ENCODE results near the gene HOXC10. TPM values are rescaled to one million over a fixed set of nuclear protein-coding genes. Genes with fewer than 3 reads are reported as not detected.

HOXC10 gene
- total RNA-seq, 4 donors from 2014 or later = 23.9 to 48.3 (median 40.3) TPM

- no peaks in the 10 kb centered on the region for H3K9me3 ChIP-seq
- intact Hi-C loops (cut with DNase I; ENCODE audit: low total_unique reads) = no loop called here
- ATAC-seq = no peak
- no peaks in the 10 kb centered on the region for H3K36me3 ChIP-seq
- in situ Hi-C loops (cut with MboI; ENCODE audit: low sequenced_read_pairs in 4 of 4) = no loop called here
- no peaks in the 10 kb centered on the region for H3K4me1 ChIP-seq
- no peak overlapping the region for H3K27ac ChIP-seq
- H3K4me3 ChIP-seq = no peak overlapping the region
- peaks cover 92 to 100% (median 92%) of the 10 kb centered on the region in 3 donors for H3K27me3 ChIP-seq
- TF ChIP-seq POLR2A (IDR thresholded peaks at IDR 0.05) = no peak
- no peak for TF ChIP-seq CTCF (IDR thresholded peaks at IDR 0.05 in 4 of 5, conservative IDR thresholded peaks at IDR 0.05 in 1 of 5)
- DNase-seq = no peak
These were observed 28.6 kb upstream of the HOXC10 start for GRCh38 chr12:53956251-53956887.

GRCh38 chr12:53956914-53957536, 27.9 kb upstream of the HOXC10 start:
- H3K4me3 ChIP-seq = no peak overlapping the region
- intact Hi-C loops (cut with DNase I; ENCODE audit: low total_unique reads) = no loop called here
- in situ Hi-C loops (cut with MboI; ENCODE audit: low sequenced_read_pairs in 4 of 4) = no loop called here
- H3K9me3 ChIP-seq = no peaks in the 10 kb centered on the region
- H3K4me1 ChIP-seq = no peaks in the 10 kb centered on the region
- no peak overlapping the region for H3K27ac ChIP-seq
- TF ChIP-seq CTCF (IDR thresholded peaks at IDR 0.05 in 4 of 5, conservative IDR thresholded peaks at IDR 0.05 in 1 of 5) (no peak), POLR2A (IDR thresholded peaks at IDR 0.05) (no peak)
- H3K36me3 ChIP-seq = no peaks in the 10 kb centered on the region
- ATAC-seq (no peak), DNase-seq (no peak)
- H3K27me3 ChIP-seq = peaks cover 92 to 100% (median 92%) of the 10 kb centered on the region in 3 donors

- Histone ChIP-seq H3K4me1 (no peaks in the 10 kb centered on the region), H3K9me3 (no peaks in the 10 kb centered on the region), H3K27me3 (peaks cover 92 to 100% (median 93%) of the 10 kb centered on the region in 3 donors), H3K36me3 (no peaks in the 10 kb centered on the region), H3K4me3 (no peak overlapping the region), H3K27ac (no peak overlapping the region)
- in situ Hi-C loops (cut with MboI; ENCODE audit: low sequenced_read_pairs in 4 of 4) (no loop called here), intact Hi-C loops (cut with DNase I; ENCODE audit: low total_unique reads) (no loop called here)
- TF ChIP-seq POLR2A (IDR thresholded peaks at IDR 0.05) = no peak
- no peak for TF ChIP-seq CTCF (IDR thresholded peaks at IDR 0.05 in 4 of 5, conservative IDR thresholded peaks at IDR 0.05 in 1 of 5)
- DNase-seq (no peak), ATAC-seq (no peak)
These were observed 26.8 kb upstream of the HOXC10 start for GRCh38 chr12:53958128-53958527.

GRCh38 chr12:53959314-53959713, 25.6 kb upstream of the HOXC10 start:
- in situ Hi-C loops (cut with MboI; ENCODE audit: low sequenced_read_pairs in 4 of 4) (no loop called here), intact Hi-C loops (cut with DNase I; ENCODE audit: low total_unique reads) (no loop called here)
- no peak overlapping the region for H3K4me3 ChIP-seq
- H3K27ac ChIP-seq = no peak overlapping the region
- H3K27me3 ChIP-seq = peaks cover 93 to 99% (median 93%) of the 10 kb centered on the region in 3 donors
- no peak for TF ChIP-seq POLR2A (IDR thresholded peaks at IDR 0.05)
- no peak for TF ChIP-seq CTCF (IDR thresholded peaks at IDR 0.05 in 4 of 5, conservative IDR thresholded peaks at IDR 0.05 in 1 of 5)
- H3K4me1 ChIP-seq = peaks cover 0 to 5% of the 10 kb centered on the region in 2 donors
- no peaks in the 10 kb centered on the region for H3K9me3 ChIP-seq
- H3K36me3 ChIP-seq = no peaks in the 10 kb centered on the region
- DNase-seq (no peak), ATAC-seq (no peak)

Data from gastrocnemius medialis (tissue), 4 donors.